Neural cell (in vitro differentiated cells): Measurements from ENCODE around the gene P2RX2.

Experiments used
- EZH2 ChIP-seq: fragments of 200-600, 300-800 bp; shearing (Covaris generic), sonication (generic); IDR thresholded peaks from 2 replicates; pipeline ENCODE4 v1.6.1; 2014; ENCODE audit warnings: antibody characterized with exemption, low read length, borderline replicate concordance, mild to moderate bottlenecking; ENCODE audit not compliant: insufficient read depth, poor library complexity, severe bottlenecking
- RAD21 ChIP-seq: fragments of 450-650 bp; conservative IDR thresholded peaks from 2 replicates; pipeline ENCODE4 v1.6.1; 2014; ENCODE audit warnings: antibody characterized with exemption, mild to moderate bottlenecking, moderate library complexity

DNA sequence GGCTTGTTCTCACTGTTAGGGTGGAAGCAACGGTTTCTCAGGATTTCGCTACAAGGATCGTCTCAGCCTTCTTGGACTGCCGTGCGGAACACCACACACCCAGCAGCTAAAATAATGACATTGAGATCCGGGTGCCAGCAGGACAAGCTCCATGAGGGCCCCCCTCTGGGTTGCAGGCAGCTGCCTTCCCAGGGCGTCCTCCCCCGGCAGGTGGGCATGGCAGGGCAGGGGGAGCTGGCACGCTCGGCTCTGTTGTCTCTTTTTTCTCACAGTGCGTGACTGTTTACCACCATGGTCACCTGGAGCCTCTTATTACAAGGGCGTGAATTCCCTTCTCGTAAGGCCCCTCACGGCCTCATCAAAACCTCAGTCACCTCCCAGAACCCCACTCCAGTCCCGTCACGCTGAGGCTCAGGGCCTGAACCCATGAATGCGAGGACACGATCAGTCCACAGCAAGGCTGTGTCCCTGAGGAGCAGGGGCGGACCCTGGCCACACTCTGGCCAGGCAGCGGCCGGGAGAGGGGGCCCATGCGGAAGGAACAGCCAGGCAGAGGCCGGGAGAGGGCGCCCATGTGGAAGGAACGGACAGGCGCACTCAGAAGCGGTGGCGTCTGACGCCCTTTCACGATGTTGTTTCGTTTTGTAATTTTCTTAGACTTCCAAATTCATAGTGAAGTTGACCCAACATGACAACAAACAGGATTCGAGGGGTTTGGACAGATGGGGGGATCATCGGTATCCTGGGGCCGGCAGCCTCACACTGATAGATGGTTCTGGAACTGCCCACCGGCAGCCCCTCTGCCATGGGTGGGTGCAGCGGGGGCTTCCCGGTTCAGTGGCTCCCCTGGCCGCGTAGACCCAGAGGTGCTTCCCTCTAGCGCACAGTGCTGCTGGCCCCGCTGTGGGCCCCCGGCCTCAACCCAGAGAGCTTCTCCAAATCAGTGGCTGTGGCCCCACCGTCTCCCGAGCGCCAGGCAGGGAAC is 18.2 kb upstream of the P2RX2 start:
- TF ChIP-seq RAD21: no peak
- no peak for TF ChIP-seq EZH2
